GM12864 (cell line): ENCODE measurements around the gene NYAP2.

Experiments
- DNase-seq: peaks from one replicate; pipeline ENCODE4 v3.0.0-alpha.2; 2011; ENCODE audit warnings: low read depth
- H3K4me3 ChIP-seq: 2 replicates; pipeline ENCODE4 v1.5.1; 2011; ENCODE audit warnings: mild to moderate bottlenecking, low read depth, low read length, control low read depth
- TF ChIP-seq, protein P1 (sequence below): IDR thresholded peaks from 2 replicates; pipeline ENCODE4 v1.5.1; 2011; ENCODE audit warnings: low read depth, mild to moderate bottlenecking, moderate library complexity, low read length, control low read depth, inconsistent platforms; ENCODE audit errors: missing control alignments

The NYAP2 gene

DNA sequence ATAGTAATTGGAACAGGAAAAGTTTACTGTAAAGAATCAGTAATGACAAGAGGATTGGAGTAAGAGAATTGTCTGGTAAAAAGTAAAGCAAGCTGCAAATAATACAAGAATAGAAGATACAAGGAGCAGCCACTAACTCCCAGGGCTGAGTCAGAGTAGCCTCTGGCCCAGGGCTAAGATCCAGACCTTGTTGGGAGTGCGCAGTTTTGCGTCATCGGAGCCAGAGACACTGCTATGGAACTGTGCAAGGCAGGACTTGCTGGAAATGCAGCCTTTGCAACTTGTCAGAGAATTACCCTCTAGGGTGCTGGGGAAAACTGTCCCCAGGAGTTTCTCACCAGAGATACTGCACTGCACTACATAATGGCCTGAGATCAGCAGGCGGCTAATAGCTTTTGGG, 135.2 kb downstream of the NYAP2 start:
- H3K4me3 ChIP-seq: no peak overlapping the region
- DNase-seq: no peak
- TF ChIP-seq, protein P1, sequence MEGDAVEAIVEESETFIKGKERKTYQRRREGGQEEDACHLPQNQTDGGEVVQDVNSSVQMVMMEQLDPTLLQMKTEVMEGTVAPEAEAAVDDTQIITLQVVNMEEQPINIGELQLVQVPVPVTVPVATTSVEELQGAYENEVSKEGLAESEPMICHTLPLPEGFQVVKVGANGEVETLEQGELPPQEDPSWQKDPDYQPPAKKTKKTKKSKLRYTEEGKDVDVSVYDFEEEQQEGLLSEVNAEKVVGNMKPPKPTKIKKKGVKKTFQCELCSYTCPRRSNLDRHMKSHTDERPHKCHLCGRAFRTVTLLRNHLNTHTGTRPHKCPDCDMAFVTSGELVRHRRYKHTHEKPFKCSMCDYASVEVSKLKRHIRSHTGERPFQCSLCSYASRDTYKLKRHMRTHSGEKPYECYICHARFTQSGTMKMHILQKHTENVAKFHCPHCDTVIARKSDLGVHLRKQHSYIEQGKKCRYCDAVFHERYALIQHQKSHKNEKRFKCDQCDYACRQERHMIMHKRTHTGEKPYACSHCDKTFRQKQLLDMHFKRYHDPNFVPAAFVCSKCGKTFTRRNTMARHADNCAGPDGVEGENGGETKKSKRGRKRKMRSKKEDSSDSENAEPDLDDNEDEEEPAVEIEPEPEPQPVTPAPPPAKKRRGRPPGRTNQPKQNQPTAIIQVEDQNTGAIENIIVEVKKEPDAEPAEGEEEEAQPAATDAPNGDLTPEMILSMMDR: no peak

DNA sequence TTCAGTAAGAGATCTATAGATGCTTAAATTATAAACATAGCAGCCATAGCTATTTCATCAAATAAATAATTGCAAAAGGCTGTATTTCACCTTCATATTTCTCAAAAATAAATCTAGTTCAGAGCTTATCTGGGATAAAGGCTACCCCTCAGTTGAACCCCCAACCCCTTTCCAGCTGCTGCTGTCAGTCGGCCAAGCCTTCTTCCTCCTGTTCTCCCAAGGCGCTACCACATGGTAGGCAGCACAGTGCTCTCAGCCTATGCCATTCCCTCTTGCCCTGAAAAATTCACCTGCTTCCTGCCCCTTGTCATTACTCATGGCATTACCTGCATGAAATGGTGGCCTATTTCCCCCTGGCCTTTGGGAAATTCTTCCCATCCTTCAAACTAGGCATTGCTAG, 136.5 kb downstream of the NYAP2 start:
- H3K4me3 ChIP-seq: no peak overlapping the region
- no peak for DNase-seq
- TF ChIP-seq, protein P1: no peak

DNA sequence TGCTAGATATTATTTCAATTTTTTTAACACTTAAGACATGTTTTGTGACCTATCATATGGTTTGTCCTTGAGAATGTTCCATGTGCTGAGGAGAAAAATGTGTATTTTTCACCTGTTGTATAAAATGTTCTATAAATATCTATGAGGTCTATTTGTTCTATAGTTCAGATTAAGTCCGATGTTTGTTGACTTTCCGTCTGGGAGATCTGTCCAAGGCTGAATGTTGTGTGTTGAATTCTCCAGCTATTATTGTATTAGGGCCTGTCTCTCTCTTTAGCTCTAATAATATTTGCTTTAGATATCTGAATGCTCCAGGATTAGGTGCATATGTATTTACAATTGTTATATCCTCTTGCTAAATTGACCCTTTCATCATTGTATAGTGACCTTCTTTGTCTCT, 144.1 kb downstream of the NYAP2 start:
- no peak for DNase-seq
- TF ChIP-seq, protein P1: no peak
- no peak overlapping the region for H3K4me3 ChIP-seq

DNA sequence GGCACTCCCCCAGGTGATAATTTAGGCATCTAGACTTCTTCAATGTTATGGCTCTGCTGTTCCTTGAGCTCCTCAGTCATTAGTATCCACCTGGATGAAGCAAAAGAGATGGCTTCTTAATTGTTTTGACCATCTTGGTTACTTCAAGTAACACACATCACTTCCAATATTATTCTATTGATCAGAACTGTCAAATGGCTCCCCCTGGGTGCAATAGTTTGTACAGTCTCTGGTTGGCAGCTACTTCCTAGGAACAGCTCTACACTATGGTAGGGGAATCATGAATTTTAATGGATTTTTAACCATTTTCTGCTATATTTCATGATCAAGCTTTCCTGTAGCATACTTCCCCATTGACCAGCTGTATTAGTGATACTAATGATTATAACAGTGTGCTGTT, 157.0 kb downstream of the NYAP2 start:
- no peak for DNase-seq
- TF ChIP-seq, protein P1: no peak
- no peak overlapping the region for H3K4me3 ChIP-seq

DNA sequence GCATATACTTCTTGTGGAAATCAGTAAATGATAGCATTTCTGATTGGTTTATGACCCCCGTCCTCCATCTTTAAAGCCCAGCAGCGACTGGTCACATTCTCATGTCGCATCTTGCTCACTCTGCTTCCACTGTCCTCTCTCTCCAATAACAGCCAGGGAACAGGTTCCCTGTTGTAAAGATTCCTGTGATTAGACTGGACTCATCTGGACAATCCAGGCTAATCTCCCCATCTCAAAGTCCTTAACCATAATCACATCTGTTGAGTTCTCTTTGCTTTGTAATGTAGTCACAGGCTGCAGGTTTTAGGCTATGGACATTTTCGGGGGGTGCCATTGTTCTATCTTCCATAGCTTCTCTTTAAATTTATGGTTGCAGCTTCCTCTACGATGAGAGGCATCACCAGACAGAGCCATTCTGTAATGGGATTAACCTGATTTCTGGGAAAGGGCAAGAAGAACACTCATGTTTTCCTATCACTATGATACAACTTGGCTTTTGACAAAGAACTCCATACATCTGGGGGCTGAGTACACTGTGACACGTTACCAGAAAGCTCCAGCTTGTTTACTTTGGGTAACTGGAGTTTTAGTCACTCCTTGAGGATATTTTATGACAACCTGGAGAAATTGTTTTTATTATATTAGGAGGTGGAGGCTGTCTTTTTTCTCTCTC, 159.0 kb downstream of the NYAP2 start:
- TF ChIP-seq, protein P1: no peak
- no peak overlapping the region for H3K4me3 ChIP-seq
- DNase-seq: no peak

DNA sequence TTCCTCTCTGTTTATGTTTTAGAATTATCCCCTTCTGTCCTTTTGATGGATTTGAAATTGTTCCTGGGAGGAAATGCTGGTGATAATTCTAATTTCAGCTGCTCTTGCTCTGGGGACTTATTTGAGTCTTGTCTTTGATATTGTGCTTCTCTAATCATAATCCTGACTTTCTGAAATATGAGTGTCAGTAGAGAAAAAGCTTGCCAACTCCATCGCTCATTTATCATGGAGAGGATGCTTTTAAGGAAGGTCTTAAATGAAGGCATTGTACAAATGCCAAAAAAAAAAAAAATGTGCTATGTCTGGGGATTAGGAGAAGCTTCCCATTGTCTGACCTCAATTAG, 159.5 kb downstream of the NYAP2 start:
- no peak for DNase-seq
- TF ChIP-seq, protein P1: no peak
- H3K4me3 ChIP-seq: no peak overlapping the region

DNA sequence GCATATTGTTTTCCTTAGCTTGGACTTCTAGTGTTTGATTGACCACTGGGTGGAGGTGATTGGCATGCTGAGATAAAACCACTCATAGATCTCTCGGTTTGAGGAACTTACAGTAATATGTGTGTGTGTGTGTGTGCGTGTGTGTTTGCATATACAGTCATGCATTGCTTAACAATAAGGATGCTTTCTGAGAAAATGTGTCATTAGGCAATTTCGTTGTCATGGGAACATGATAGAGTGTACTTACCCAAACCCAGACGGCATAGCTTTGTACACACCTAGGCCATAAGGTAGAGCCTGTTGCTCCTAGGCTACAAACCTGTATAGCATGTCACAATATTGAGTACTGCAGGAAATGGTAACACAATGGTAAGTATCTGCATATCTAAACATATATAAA, 167.3 kb downstream of the NYAP2 start:
- TF ChIP-seq, protein P1: no peak
- DNase-seq: no peak
- H3K4me3 ChIP-seq: no peak overlapping the region
